ENCODE results near the gene CGREF1. TPM values are rescaled to one million over a fixed set of nuclear protein-coding genes. Genes with fewer than 3 reads are reported as not detected.

Gene CGREF1
- polyA plus RNA-seq, 1 donor from 2014 or later: 24.5 TPM

GRCh38 chr2:27130396-27130795 is 11.5 kb upstream of the CGREF1 start:
- Histone ChIP-seq H2AFZ (ENCODE audit: low read depth, low read length) (no peak overlapping the region), H4K20me1 (ENCODE audit: insufficient read depth) (no peaks in the 10 kb centered on the region), H3K4me3 (ENCODE audit: low read length) (no peak overlapping the region), H3F3A (ENCODE audit: insufficient read depth, low read length, poor library complexity, severe bottlenecking) (no peaks in the 10 kb centered on the region), H3K36me3 (ENCODE audit: insufficient read depth, low read length) (no peaks in the 10 kb centered on the region), H3K27me3 (ENCODE audit: insufficient read depth, low read depth, low read length) (no peaks in the 10 kb centered on the region), H3K9me2 (ENCODE audit: insufficient read depth, low read length) (no peaks in the 10 kb centered on the region), H3K9me3 (ENCODE audit: low read length) (no peaks in the 10 kb centered on the region), H3K9ac (ENCODE audit: low read length) (no peak overlapping the region), H3K79me2 (replicated peaks; ENCODE audit: insufficient read depth, low read length) (peaks cover 4% of the 10 kb centered on the region), H3K27ac (ENCODE audit: low read length) (no peak overlapping the region), H3K4me2 (ENCODE audit: low read length) (no peak overlapping the region)
- TF ChIP-seq MXI1 (conservative IDR thresholded peaks at IDR 0.05; ENCODE audit: poor library complexity, severe bottlenecking): no peak

- no peaks in the 10 kb centered on the region for H3K9me2 ChIP-seq (ENCODE audit: insufficient read depth, low read length)
- H3F3A ChIP-seq (ENCODE audit: insufficient read depth, low read length, poor library complexity, severe bottlenecking): no peaks in the 10 kb centered on the region
- no peak for TF ChIP-seq EZH2 (IDR thresholded peaks at IDR 0.05; ENCODE audit: borderline replicate concordance, insufficient read depth, low read length, poor library complexity, severe bottlenecking)
- TF ChIP-seq RAD21 (conservative IDR thresholded peaks at IDR 0.05): no peak
- no peak for TF ChIP-seq POLR2AphosphoS5 (IDR thresholded peaks at IDR 0.05)
- no peak for TF ChIP-seq TAF1 (IDR thresholded peaks at IDR 0.05; ENCODE audit: low read depth)
- TF ChIP-seq CTCF (IDR thresholded peaks at IDR 0.05; ENCODE audit: poor library complexity, severe bottlenecking): no peak
- TF ChIP-seq MXI1 (conservative IDR thresholded peaks at IDR 0.05; ENCODE audit: poor library complexity, severe bottlenecking): no peak
- TF ChIP-seq REST (IDR thresholded peaks at IDR 0.05; ENCODE audit: borderline replicate concordance): no peak
- no peak for TF ChIP-seq EP300 (conservative IDR thresholded peaks at IDR 0.05; ENCODE audit: poor library complexity, severe bottlenecking)
- no peak for TF ChIP-seq SMC3 (conservative IDR thresholded peaks at IDR 0.05; ENCODE audit: poor library complexity)
- no peak overlapping the region for H3K27ac ChIP-seq (ENCODE audit: low read length)
- H3K27me3 ChIP-seq (ENCODE audit: insufficient read depth, low read depth, low read length): peaks cover 3% of the 10 kb centered on the region
- no peak overlapping the region for H3K4me2 ChIP-seq (ENCODE audit: low read length)
- H3K36me3 ChIP-seq (ENCODE audit: insufficient read depth, low read length): no peaks in the 10 kb centered on the region
- no peaks in the 10 kb centered on the region for H3K9me3 ChIP-seq (ENCODE audit: low read length)
- no peak overlapping the region for H3K4me3 ChIP-seq (ENCODE audit: low read length)
- no peaks in the 10 kb centered on the region for H4K20me1 ChIP-seq (ENCODE audit: insufficient read depth)
- H3K9ac ChIP-seq (ENCODE audit: low read length): no peak overlapping the region
- peaks cover 4% of the 10 kb centered on the region for H3K79me2 ChIP-seq (replicated peaks; ENCODE audit: insufficient read depth, low read length)
- H2AFZ ChIP-seq (ENCODE audit: low read depth, low read length): no peak overlapping the region
These were observed 10.0 kb upstream of the CGREF1 start for GRCh38 chr2:27128668-27129571.
